HL-60 (cell line): ENCODE measurements around the gene SLC41A3.

Experiments used
- CTCF ChIP-seq: IDR thresholded peaks from one replicate; pipeline ENCODE4 v1.5.1; 2011; ENCODE audit warnings: low read length, control low read depth, inconsistent platforms; ENCODE audit not compliant: insufficient read depth
- REST ChIP-seq: IDR thresholded peaks from 2 replicates; pipeline ENCODE4 v1.6.1; 2012; ENCODE audit warnings: low read depth; ENCODE audit not compliant: insufficient replicate concordance

- TF ChIP-seq CTCF (no peak), REST (no peak)
Measured at GRCh38 chr3:126003447-126004190, 80.3 kb downstream of the SLC41A3 start.
